Breast epithelium (tissue), 4 donors: ENCODE data around the gene FCHSD2. TPM values are rescaled to one million over a fixed set of nuclear protein-coding genes. Genes with fewer than 3 reads are reported as not detected.

ENCODE experiments used
- DNase-seq, 2 donors: peaks; one replicate each; pipeline ENCODE4 v3.0.0-alpha.2; 2019; ENCODE audit warnings: low spot score in 2 of 2
- H3K27ac ChIP-seq, 2 donors: fragments of 200-600 bp; sonication (generic) in 1 of 2; one replicate each; pipeline ENCODE4 v1.5.1; 2016 to 2019; ENCODE audit warnings: mild to moderate bottlenecking in 1 of 2
- H3K27me3 ChIP-seq, 2 donors: fragments of 200-600 bp; sonication (generic) in 1 of 2; one replicate each; pipeline versions ENCODE4 v1.5.1 to v1.6.0; 2017 to 2019; ENCODE audit warnings: control low read depth in 1 of 2, mild to moderate bottlenecking in 1 of 2
- H3K36me3 ChIP-seq: fragments of 200-600 bp; one replicate; pipeline ENCODE4 v1.5.1; 2019
- H3K4me1 ChIP-seq, 2 donors: fragments of 200-600 bp; sonication (generic); one replicate each; pipeline ENCODE4 v1.5.1; 2016 to 2019; ENCODE audit warnings: control low read depth in 1 of 2
- H3K4me3 ChIP-seq, 3 donors: fragments of 200-600 bp; sonication (generic); 1 replicate in 2 of 3; 2 replicates in 1 of 3; pipeline ENCODE4 v1.5.1; 2016 to 2019; ENCODE audit warnings: mild to moderate bottlenecking in 3 of 3, moderate library complexity in 2 of 3
- H3K9me3 ChIP-seq, 2 donors: fragments of 200-600 bp; sonication (generic) in 1 of 2; one replicate each; pipeline ENCODE4 v1.5.1; 2016 to 2019; ENCODE audit warnings: control low read depth in 1 of 2
- POLR2A ChIP-seq: fragments of 450-650 bp; IDR thresholded peaks from one replicate; pipeline ENCODE4 v1.6.1; 2016; ENCODE audit warnings: antibody characterized with exemption, mild to moderate bottlenecking, moderate library complexity
- POLR2AphosphoS5 ChIP-seq, 3 donors: sonication (generic); formaldehyde crosslinking; IDR thresholded peaks; one replicate each; pipeline ENCODE4 v1.6.1; 2017; ENCODE audit warnings: antibody characterized with exemption in 3 of 3
- intact Hi-C: fragments of 100-400 bp; cut with DNase I; formaldehyde crosslinking; loops from one replicate; pipeline ENCODE4 v1.15.1; 2023; ENCODE audit warnings: low total_unique reads
- total RNA-seq, 3 donors: library from RNA; depleted of rRNA; stranded (reverse); fragments of >200 nt; gene quantifications; one replicate each; pipeline ENCODE4 v1.1.0, GENCODE V29; 2016
- TF ChIP-seq, protein P1 (sequence below), 3 donors: fragments of 450-650 bp; IDR thresholded peaks; one replicate each; pipeline ENCODE4 v1.5.1; 2016 to 2017; ENCODE audit warnings: antibody characterized with exemption in 3 of 3, mild to moderate bottlenecking in 3 of 3, moderate library complexity in 3 of 3

Gene FCHSD2
- total RNA-seq, 3 donors from 2014 or later: 15.5 to 23.4 (median 19.0) TPM

- TF ChIP-seq, protein P1, sequence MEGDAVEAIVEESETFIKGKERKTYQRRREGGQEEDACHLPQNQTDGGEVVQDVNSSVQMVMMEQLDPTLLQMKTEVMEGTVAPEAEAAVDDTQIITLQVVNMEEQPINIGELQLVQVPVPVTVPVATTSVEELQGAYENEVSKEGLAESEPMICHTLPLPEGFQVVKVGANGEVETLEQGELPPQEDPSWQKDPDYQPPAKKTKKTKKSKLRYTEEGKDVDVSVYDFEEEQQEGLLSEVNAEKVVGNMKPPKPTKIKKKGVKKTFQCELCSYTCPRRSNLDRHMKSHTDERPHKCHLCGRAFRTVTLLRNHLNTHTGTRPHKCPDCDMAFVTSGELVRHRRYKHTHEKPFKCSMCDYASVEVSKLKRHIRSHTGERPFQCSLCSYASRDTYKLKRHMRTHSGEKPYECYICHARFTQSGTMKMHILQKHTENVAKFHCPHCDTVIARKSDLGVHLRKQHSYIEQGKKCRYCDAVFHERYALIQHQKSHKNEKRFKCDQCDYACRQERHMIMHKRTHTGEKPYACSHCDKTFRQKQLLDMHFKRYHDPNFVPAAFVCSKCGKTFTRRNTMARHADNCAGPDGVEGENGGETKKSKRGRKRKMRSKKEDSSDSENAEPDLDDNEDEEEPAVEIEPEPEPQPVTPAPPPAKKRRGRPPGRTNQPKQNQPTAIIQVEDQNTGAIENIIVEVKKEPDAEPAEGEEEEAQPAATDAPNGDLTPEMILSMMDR (IDR thresholded peaks at IDR 0.05): no peak
- no peak for TF ChIP-seq POLR2A
- TF ChIP-seq POLR2AphosphoS5 (IDR thresholded peaks at IDR 0.05): no peak
- intact Hi-C loops: no loop called here
- H3K9me3 ChIP-seq: no peaks in the 10 kb centered on the region
- no peaks in the 10 kb centered on the region for H3K36me3 ChIP-seq
- no peak for DNase-seq
- H3K27me3 ChIP-seq: no peaks in the 10 kb centered on the region
- H3K27ac ChIP-seq: no peak overlapping the region
- no peak overlapping the region for H3K4me3 ChIP-seq
- H3K4me1 ChIP-seq: no peaks in the 10 kb centered on the region
These were observed 13.0 kb upstream of the FCHSD2 start for GRCh38 chr11:73155102-73155501.

DNA sequence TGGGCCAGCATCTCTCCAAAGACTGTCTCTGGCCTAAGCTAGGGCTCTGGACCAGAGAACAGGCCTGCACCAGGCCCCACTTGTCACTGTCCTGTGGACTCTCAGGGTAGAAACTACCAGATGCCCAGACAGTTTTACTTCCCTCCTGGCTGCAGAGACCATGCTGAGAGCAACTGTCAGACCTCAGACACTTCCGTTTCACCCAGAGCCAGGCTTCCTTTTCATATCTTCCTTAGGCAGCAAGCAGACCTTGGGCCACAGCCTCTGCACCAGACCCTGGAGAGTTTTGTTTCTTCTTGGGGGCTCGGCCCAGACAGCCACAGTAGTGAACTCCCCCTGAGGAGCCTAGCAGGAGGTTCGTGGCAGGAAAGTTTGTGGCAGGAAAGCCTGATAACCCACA lies 12.1 kb upstream of the FCHSD2 start:
- H3K27me3 ChIP-seq: no peaks in the 10 kb centered on the region
- no peak for TF ChIP-seq POLR2AphosphoS5 (IDR thresholded peaks at IDR 0.05)
- no peak overlapping the region for H3K27ac ChIP-seq
- no peaks in the 10 kb centered on the region for H3K4me1 ChIP-seq
- H3K9me3 ChIP-seq: no peaks in the 10 kb centered on the region
- intact Hi-C loops: no loop called here
- no peak for DNase-seq
- H3K36me3 ChIP-seq: no peaks in the 10 kb centered on the region
- H3K4me3 ChIP-seq: no peak overlapping the region

GRCh38 chr11:73152861-73153483 lies 10.9 kb upstream of the FCHSD2 start:
- Histone ChIP-seq H3K9me3 (no peaks in the 10 kb centered on the region), H3K4me3 (no peak overlapping the region), H3K4me1 (no peaks in the 10 kb centered on the region), H3K36me3 (no peaks in the 10 kb centered on the region), H3K27ac (no peak overlapping the region), H3K27me3 (no peaks in the 10 kb centered on the region)
- intact Hi-C loops: no loop called here
- TF ChIP-seq POLR2A: no peak
- no peak for TF ChIP-seq POLR2AphosphoS5 (IDR thresholded peaks at IDR 0.05)
- TF ChIP-seq, protein P1 (IDR thresholded peaks at IDR 0.05): no peak
- no peak for DNase-seq

- Histone ChIP-seq H3K36me3 (no peaks in the 10 kb centered on the region), H3K9me3 (no peaks in the 10 kb centered on the region), H3K4me3 (no peak overlapping the region), H3K4me1 (no peaks in the 10 kb centered on the region), H3K27me3 (no peaks in the 10 kb centered on the region), H3K27ac (no peak overlapping the region)
- TF ChIP-seq, protein P1 (IDR thresholded peaks at IDR 0.05): no peak
- no peak for DNase-seq
- intact Hi-C loops: no loop called here
These were observed 10.2 kb upstream of the FCHSD2 start for GRCh38 chr11:73152086-73152853.

DNA sequence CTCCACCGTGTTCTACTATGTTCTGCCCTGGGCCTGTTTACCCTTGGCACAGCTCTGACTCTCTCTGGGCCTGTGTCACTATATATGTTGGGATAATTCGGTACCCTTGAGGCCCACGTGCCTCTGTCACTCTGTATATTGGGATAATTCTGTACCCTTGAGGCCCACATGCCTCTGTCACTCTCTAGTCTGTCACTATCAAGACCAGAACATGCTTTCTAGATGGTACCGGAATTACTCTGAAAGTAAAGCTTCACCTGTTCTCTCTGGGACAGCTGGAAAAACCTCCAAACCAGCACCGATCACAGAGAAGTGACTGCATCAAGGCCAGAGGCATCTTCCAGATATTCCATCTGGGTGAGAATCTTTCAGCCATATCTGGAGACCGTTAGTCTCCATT lies 9.3 kb upstream of the FCHSD2 start:
- no peaks in the 10 kb centered on the region for H3K9me3 ChIP-seq
- H3K4me3 ChIP-seq: no peak overlapping the region
- no peaks in the 10 kb centered on the region for H3K27me3 ChIP-seq
- no peaks in the 10 kb centered on the region for H3K36me3 ChIP-seq
- H3K27ac ChIP-seq: no peak overlapping the region
- intact Hi-C loops: no loop called here
- H3K4me1 ChIP-seq: no peaks in the 10 kb centered on the region
- no peak for DNase-seq
- TF ChIP-seq POLR2AphosphoS5 (IDR thresholded peaks at IDR 0.05) (no peak), POLR2A (no peak)
- TF ChIP-seq, protein P1 (IDR thresholded peaks at IDR 0.05): no peak
